Endothelial cell of umbilical vein (primary cell): Measurements from ENCODE around the gene MCFD2. TPM values are rescaled to one million over a fixed set of nuclear protein-coding genes. Genes with fewer than 3 reads are reported as not detected.

Source experiments
- BruUV-seq: library from RNA; stranded (reverse); fragments of 400-500 nt; replicated peaks from 2 replicates; lab custom pipeline; 2021; lab: Mats Ljungman, UMichigan
- CTCF ChIA-PET: fragments of 300-600, 350-600 bp; sonication (Branson Sonifier 250); formaldehyde crosslinking; loops from one replicate; lab custom pipeline; 2021; ENCODE audit warnings: antibody characterized with exemption, inconsistent platforms; lab: Charles Lee
- POLR2A ChIA-PET: fragments of 300-600, 350-600 bp; sonication (Branson Sonifier 250); formaldehyde crosslinking; loops from one replicate; lab custom pipeline; 2021; ENCODE audit warnings: antibody characterized with exemption, inconsistent platforms; lab: Charles Lee
- DNase-seq: peaks from one replicate; pipeline ENCODE4 v3.0.0-alpha.2; 2011; ENCODE audit warnings: low read depth, low spot score
- FAIRE-seq: peaks from 2 replicates; lab custom pipeline; 2011; peaks lifted over from hg19 to GRCh38; lab: Jason Lieb, UNC
- H2AFZ ChIP-seq: 2 replicates; pipeline ENCODE4 v1.6.0; 2012; ENCODE audit warnings: low read depth, low read length, control low read depth, inconsistent platforms
- H3K27ac ChIP-seq: 2 replicates; pipeline ENCODE4 v1.5.1; 2011; ENCODE audit warnings: low read depth, mild to moderate bottlenecking, control low read depth, low read length, moderate library complexity; ENCODE audit not compliant: insufficient read depth
- H3K27me3 ChIP-seq, 2 experiments: 2 replicates each; pipeline versions ENCODE4 v1.6.0 to v1.6.1; 2011; ENCODE audit warnings: low read length in 2 of 2, mixed read lengths in 1 of 2; ENCODE audit not compliant: control insufficient read depth in 2 of 2, insufficient read depth in 2 of 2
- H3K36me3 ChIP-seq, 2 experiments: 2 replicates in 1 of 2; 3 replicates in 1 of 2; pipeline ENCODE4 v1.5.1; 2011; ENCODE audit warnings: low read length in 2 of 2, mild to moderate bottlenecking in 1 of 2, moderate library complexity in 1 of 2; ENCODE audit not compliant: control insufficient read depth in 2 of 2, insufficient read depth in 2 of 2; ENCODE audit errors: extremely low read depth in 1 of 2
- H3K4me1 ChIP-seq: 3 replicates; pipeline ENCODE4 v1.5.1; 2011; ENCODE audit warnings: mild to moderate bottlenecking, low read length; ENCODE audit not compliant: control insufficient read depth, insufficient read depth; ENCODE audit errors: extremely low read depth
- H3K4me2 ChIP-seq: 2 replicates; pipeline ENCODE4 v1.6.1; 2011; ENCODE audit warnings: low read length, control low read depth, mixed read lengths; ENCODE audit not compliant: insufficient read depth
- H3K4me3 ChIP-seq, 3 experiments: fragments of 200-600 bp in 1 of 3; sonication (generic), shearing (Covaris generic) in 1 of 3; replicated peaks in 1 of 3; 2 replicates each; pipeline ENCODE4 v1.5.1; 2011 to 2016; ENCODE audit warnings: control low read depth in 3 of 3, low read length in 3 of 3, mild to moderate bottlenecking in 2 of 3, inconsistent platforms in 1 of 3, low read depth in 1 of 3, moderate library complexity in 1 of 3; ENCODE audit not compliant: insufficient read depth in 1 of 3
- H3K79me2 ChIP-seq: 2 replicates; pipeline ENCODE4 v1.6.0; 2012; ENCODE audit warnings: low read length, inconsistent platforms; ENCODE audit not compliant: control insufficient read depth, insufficient read depth
- H3K9ac ChIP-seq: replicated peaks from 2 replicates; pipeline ENCODE3; 2011; ENCODE audit warnings: low read length, control low read depth; ENCODE audit not compliant: insufficient read depth; ENCODE audit errors: extremely low read depth
- H3K9me1 ChIP-seq: replicated peaks from 3 replicates; pipeline ENCODE4 v1.6.0; 2011; ENCODE audit warnings: mild to moderate bottlenecking, low read length; ENCODE audit not compliant: control insufficient read depth, insufficient read depth; ENCODE audit errors: extremely low read depth
- H3K9me3 ChIP-seq: replicated peaks from 2 replicates; pipeline ENCODE4 v1.5.1; 2012; ENCODE audit warnings: low read length, inconsistent platforms; ENCODE audit not compliant: control insufficient read depth, insufficient read depth
- H4K20me1 ChIP-seq: replicated peaks from 2 replicates; pipeline ENCODE3; 2011; ENCODE audit warnings: mild to moderate bottlenecking, low read length; ENCODE audit not compliant: control insufficient read depth, insufficient read depth; ENCODE audit errors: extremely low read depth
- CTCF ChIP-seq, 2 donors: IDR thresholded peaks; 1 replicate in 1 of 2; 2 replicates in 1 of 2; pipeline ENCODE4 v1.5.1; 2011; ENCODE audit warnings: low read length in 2 of 2, mild to moderate bottlenecking in 2 of 2, moderate library complexity in 2 of 2, control low read depth in 1 of 2, inconsistent platforms in 1 of 2, low read depth in 1 of 2; ENCODE audit not compliant: insufficient read depth in 1 of 2; ENCODE audit errors: extremely low read depth in 1 of 2
- EZH2 ChIP-seq: IDR thresholded peaks from 2 replicates; pipeline ENCODE4 v1.6.1; 2012; ENCODE audit warnings: borderline replicate concordance, low read depth, mild to moderate bottlenecking, moderate library complexity, low read length, inconsistent platforms; ENCODE audit not compliant: severe bottlenecking
- GATA2 ChIP-seq: IDR thresholded peaks from 2 replicates; pipeline ENCODE4 v1.7.0; 2011; ENCODE audit warnings: low read depth, mild to moderate bottlenecking, moderate library complexity, mixed read lengths, low read length; ENCODE audit not compliant: insufficient read length, insufficient read depth
- MYC ChIP-seq: IDR thresholded peaks from one replicate; pipeline ENCODE4 v1.6.1; 2011; ENCODE audit warnings: mild to moderate bottlenecking, low read depth, low read length
- POLR2A ChIP-seq: IDR thresholded peaks from 2 replicates; pipeline ENCODE4 v1.6.1; 2012; ENCODE audit warnings: low read depth, mild to moderate bottlenecking, control low read depth, low read length
- POLR2AphosphoS5 ChIP-seq: IDR thresholded peaks from 2 replicates; pipeline ENCODE4 v1.6.1; 2012; ENCODE audit warnings: low read depth, mild to moderate bottlenecking, control low read depth, low read length, moderate library complexity; ENCODE audit not compliant: insufficient read depth
- dilution Hi-C: fragments of 300-500 bp; cut with MboI; formaldehyde crosslinking; loops from one replicate; pipeline ENCODE4 v1.15.0; 2019; ENCODE audit warnings: low sequenced_read_pairs; ENCODE audit not compliant: extremely low pct_ligation_motif_present
- intact Hi-C: fragments of 100-400 bp; cut with micrococcal nuclease; formaldehyde crosslinking; loops from one replicate; pipeline ENCODE4 v1.10.0; 2022
- polyA plus RNA-seq, 4 experiments: library from polyadenylated mRNA; depleted of rRNA in 3 of 4; stranded (reverse) in 3 of 4; unstranded in 1 of 4; fragments of >200 nt; gene quantifications; 2 replicates each; pipeline versions ENCODE4 v1.2.1 to v1.2.3, GENCODE V29; 2011 to 2012; ENCODE audit warnings: missing spikeins in 1 of 4
- total RNA-seq: library from RNA; stranded (reverse); gene quantifications from 2 replicates; pipeline ENCODE4 v1.2.3, GENCODE V29; 2021

Gene MCFD2
- total and polyA plus RNA-seq, 2 donors (not counting 3 experiments of a cell fraction or from before 2014, with no cell fraction given), result 74.8 to 141 TPM

GRCh38 chr2:46877619-46878113 is 37.9 kb downstream of the MCFD2 start:
- no peak overlapping the region for H3K9ac ChIP-seq
- H3K4me2 ChIP-seq, result no peak overlapping the region
- H3K36me3 ChIP-seq, result no peaks in the 10 kb centered on the region
- no peak overlapping the region for H3K4me3 ChIP-seq
- H2AFZ ChIP-seq, result no peak overlapping the region
- TF ChIP-seq POLR2AphosphoS5, result no peak
- no peak for TF ChIP-seq CTCF (IDR thresholded peaks at IDR 0.05; ENCODE audit: extremely low read depth in 1 of 2, insufficient read depth in 1 of 2, low read depth in 1 of 2, low read length in 2 of 2)
- no peak for TF ChIP-seq POLR2A
- TF ChIP-seq MYC, result no peak
- no peak for TF ChIP-seq EZH2
- TF ChIP-seq GATA2, result no peak
- peaks cover 39% of the 10 kb centered on the region for H3K4me1 ChIP-seq
- POLR2A ChIA-PET, result no interaction called here
- no peaks in the 10 kb centered on the region for H3K9me3 ChIP-seq
- intact Hi-C loops, result loop anchor here (2.0 to 10.0 kb wide), 3 partner anchors 101 to 883 kb away; no protein-coding TSS in a partner anchor
- H3K9me1 ChIP-seq, result no peaks in the 10 kb centered on the region
- DNase-seq, result no peak
- CTCF ChIA-PET, result interaction anchor here (0.8 to 1.5 kb wide), 16 partner anchors 9 to 246 kb away, joined by 3 to 25 read pairs (median 6); no protein-coding TSS in a partner anchor
- no peaks in the 10 kb centered on the region for H3K79me2 ChIP-seq
- no peaks in the 10 kb centered on the region for H3K27me3 ChIP-seq
- FAIRE-seq, result no peak
- H3K27ac ChIP-seq, result no peak overlapping the region
- dilution Hi-C loops, result no loop called here
- no peaks in the 10 kb centered on the region for H4K20me1 ChIP-seq
- no TSS peak for BruUV-seq
